Measurements from ENCODE around the gene TBL1X. TPM values are rescaled to one million over a fixed set of nuclear protein-coding genes. Genes with fewer than 3 reads are reported as not detected.

The TBL1X gene
- polyA plus RNA-seq, 3 donors = 12.5 to 19.5 (median 13.8) TPM

DNA sequence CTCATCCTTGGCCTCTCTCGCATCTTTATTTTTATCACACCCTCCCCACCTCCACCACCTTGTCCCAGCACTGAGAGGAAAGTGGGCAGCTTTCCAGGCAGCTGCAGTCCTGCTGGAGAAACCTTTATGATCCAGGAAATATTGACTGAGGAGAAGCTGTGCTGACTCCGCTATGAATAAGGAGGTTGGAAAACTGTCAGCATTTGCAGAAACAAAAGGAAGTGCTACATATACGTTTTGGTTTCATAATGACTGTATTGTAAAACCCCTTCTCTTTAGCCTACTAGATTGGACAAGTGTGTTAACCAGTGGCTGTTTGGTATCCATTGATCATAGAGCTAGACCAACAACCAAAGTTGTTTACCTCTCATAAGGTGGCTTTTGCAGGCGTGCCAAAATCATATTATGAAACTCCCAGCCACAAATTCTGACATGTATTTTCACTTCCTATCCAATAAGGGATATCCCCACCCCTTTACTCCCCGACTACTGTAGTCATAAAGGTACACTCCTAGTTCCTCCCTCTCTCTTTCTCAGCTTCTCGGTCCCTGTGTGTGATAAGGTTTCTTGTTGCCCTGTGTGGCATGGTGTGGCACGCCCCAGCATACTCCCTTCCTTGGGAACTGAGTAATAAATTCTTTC lies 212.4 kb downstream of the TBL1X start:
- peaks cover 18 to 37% of the 10 kb centered on the region in 2 donors for H3K36me3 Mint-ChIP-seq
- Histone ChIP-seq H3K4me2 (replicated peaks; ENCODE audit: extremely low read depth, low read length, poor library complexity, severe bottlenecking) (peak overlapping the region; percentile 57), H3K4me3 (replicated peaks in 1 of 3; ENCODE audit: low read depth in 2 of 3, low read length in 3 of 3) (peak overlapping the region in 2 of 3 experiments; percentile 22 to 53), H3K27me3 (ENCODE audit: control insufficient read depth in 2 of 2, insufficient read depth in 2 of 2, low read length in 2 of 2) (no peaks in the 10 kb centered on the region), H2AFZ (ENCODE audit: insufficient read depth, low read depth, low read length, poor library complexity, severe bottlenecking) (no peak overlapping the region), H3K4me1 (ENCODE audit: control insufficient read depth in 1 of 2, insufficient read depth in 2 of 2, low read length in 2 of 2) (peaks cover 22 to 27% of the 10 kb centered on the region in 2 donors), H3K79me2 (ENCODE audit: insufficient read depth, low read length) (no peaks in the 10 kb centered on the region), H3K27ac (ENCODE audit: low read depth in 1 of 2, low read length in 2 of 2) (peak overlapping the region; percentile 64 to 66), H3K9me3 (replicated peaks in 1 of 2; ENCODE audit: control insufficient read depth in 1 of 2, insufficient read depth in 1 of 2, low read length in 2 of 2) (no peaks in the 10 kb centered on the region), H3K36me3 (replicated peaks in 1 of 2; ENCODE audit: control insufficient read depth in 1 of 2, insufficient read depth in 2 of 2, low read length in 2 of 2) (peaks cover 2 to 32% of the 10 kb centered on the region in 2 donors), H3K9ac (ENCODE audit: insufficient read depth, low read length, poor library complexity, severe bottlenecking) (peak overlapping the region; percentile 33), H4K20me1 (ENCODE audit: insufficient read depth, low read length) (peaks cover 9% of the 10 kb centered on the region)
- H3K9me3 Mint-ChIP-seq = peaks cover 0 to 24% (median 2%) of the 10 kb centered on the region in 7 donors
- H3K27ac Mint-ChIP-seq = peak overlapping the region; percentile 81 to 94 (median 87)
- no CpG with 5 or more reads among the region's 7 CpGs for WGBS (ENCODE audit: insufficient coverage)
- H3K27me3 Mint-ChIP-seq (ENCODE audit: low read depth in 3 of 3) = peaks cover 0 to 14% (median 0%) of the 10 kb centered on the region in 3 donors
- peaks cover 31% of the 10 kb centered on the region for H3K4me1 Mint-ChIP-seq
- intact Hi-C loops (cut with micrococcal nuclease) = loop anchor here in 1 of 2 donors (10.0 kb wide), 1 partner anchor 212 kb away; the partner anchor contains the start of gene TBL1X
- peak overlapping the region; percentile 58 to 68 for H3K4me3 Mint-ChIP-seq
- TF ChIP-seq, protein P1, sequence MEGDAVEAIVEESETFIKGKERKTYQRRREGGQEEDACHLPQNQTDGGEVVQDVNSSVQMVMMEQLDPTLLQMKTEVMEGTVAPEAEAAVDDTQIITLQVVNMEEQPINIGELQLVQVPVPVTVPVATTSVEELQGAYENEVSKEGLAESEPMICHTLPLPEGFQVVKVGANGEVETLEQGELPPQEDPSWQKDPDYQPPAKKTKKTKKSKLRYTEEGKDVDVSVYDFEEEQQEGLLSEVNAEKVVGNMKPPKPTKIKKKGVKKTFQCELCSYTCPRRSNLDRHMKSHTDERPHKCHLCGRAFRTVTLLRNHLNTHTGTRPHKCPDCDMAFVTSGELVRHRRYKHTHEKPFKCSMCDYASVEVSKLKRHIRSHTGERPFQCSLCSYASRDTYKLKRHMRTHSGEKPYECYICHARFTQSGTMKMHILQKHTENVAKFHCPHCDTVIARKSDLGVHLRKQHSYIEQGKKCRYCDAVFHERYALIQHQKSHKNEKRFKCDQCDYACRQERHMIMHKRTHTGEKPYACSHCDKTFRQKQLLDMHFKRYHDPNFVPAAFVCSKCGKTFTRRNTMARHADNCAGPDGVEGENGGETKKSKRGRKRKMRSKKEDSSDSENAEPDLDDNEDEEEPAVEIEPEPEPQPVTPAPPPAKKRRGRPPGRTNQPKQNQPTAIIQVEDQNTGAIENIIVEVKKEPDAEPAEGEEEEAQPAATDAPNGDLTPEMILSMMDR (IDR thresholded peaks at IDR 0.05) = no peak
- DNase-seq = peak; percentile 39 to 74 (median 40)

DNA sequence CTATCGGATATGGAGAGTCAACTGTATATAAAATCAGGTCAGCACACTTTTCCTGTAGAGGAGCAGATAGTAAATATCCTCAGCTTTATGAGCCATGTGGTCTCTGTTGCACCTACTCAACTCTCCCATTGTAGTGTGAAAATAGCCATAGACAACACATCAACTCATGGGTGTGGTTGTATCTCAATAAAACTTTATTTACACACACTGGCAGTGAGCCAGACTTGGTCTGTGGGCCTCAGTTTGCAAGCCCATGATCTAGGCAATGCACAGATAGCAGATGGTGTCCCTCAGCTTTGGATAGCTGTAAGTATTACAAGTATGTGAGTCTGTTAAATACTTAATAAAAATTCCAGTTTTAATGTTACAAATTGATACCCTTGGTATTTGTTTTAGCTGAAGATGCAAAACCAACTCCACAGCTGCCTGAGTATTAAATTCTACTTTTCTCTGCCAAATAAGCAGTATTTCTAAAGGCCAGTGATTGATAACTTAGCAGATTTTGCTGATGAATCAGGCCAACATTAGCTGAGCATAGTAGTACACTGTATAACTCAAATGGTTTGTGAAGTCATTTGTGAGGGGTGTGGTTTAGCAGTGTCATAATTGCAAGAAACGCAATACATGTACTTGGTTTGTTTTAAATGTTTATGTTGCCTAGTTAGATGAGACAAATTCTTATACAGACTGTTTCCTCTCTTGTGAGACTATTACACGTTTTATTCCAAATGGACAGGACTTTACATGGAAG lies 213.5 kb downstream of the TBL1X start:
- intact Hi-C loops (cut with micrococcal nuclease) = loop anchor here in 1 of 2 donors (10.0 kb wide), 1 partner anchor 214 kb away; the partner anchor contains the start of gene TBL1X
- Histone ChIP-seq H3K36me3 (replicated peaks in 1 of 2; ENCODE audit: control insufficient read depth in 1 of 2, insufficient read depth in 2 of 2, low read length in 2 of 2) (peaks cover 2 to 37% of the 10 kb centered on the region in 2 donors), H3K79me2 (ENCODE audit: insufficient read depth, low read length) (no peaks in the 10 kb centered on the region), H3K4me3 (replicated peaks in 1 of 3; ENCODE audit: low read depth in 2 of 3, low read length in 3 of 3) (no peak overlapping the region), H3K9me3 (replicated peaks in 1 of 2; ENCODE audit: control insufficient read depth in 1 of 2, insufficient read depth in 1 of 2, low read length in 2 of 2) (no peaks in the 10 kb centered on the region), H3K27me3 (ENCODE audit: control insufficient read depth in 2 of 2, insufficient read depth in 2 of 2, low read length in 2 of 2) (no peaks in the 10 kb centered on the region), H3K9ac (ENCODE audit: insufficient read depth, low read length, poor library complexity, severe bottlenecking) (no peak overlapping the region), H3K27ac (ENCODE audit: low read depth in 1 of 2, low read length in 2 of 2) (no peak overlapping the region), H2AFZ (ENCODE audit: insufficient read depth, low read depth, low read length, poor library complexity, severe bottlenecking) (no peak overlapping the region), H3K4me2 (replicated peaks; ENCODE audit: extremely low read depth, low read length, poor library complexity, severe bottlenecking) (no peak overlapping the region), H3K4me1 (ENCODE audit: control insufficient read depth in 1 of 2, insufficient read depth in 2 of 2, low read length in 2 of 2) (peaks cover 20% of the 10 kb centered on the region in 2 donors), H4K20me1 (ENCODE audit: insufficient read depth, low read length) (peaks cover 19% of the 10 kb centered on the region)
- DNase-seq = no peak
- Mint-ChIP-seq H3K27ac (peak overlapping the region in 4 of 7 donors; percentile 18 to 89 (median 79)), H3K4me1 (peaks cover 23% of the 10 kb centered on the region), H3K27me3 (ENCODE audit: low read depth in 3 of 3) (peaks cover 0 to 16% (median 0%) of the 10 kb centered on the region in 3 donors), H3K4me3 (no peak overlapping the region), H3K9me3 (peaks cover 0 to 17% (median 0%) of the 10 kb centered on the region in 7 donors), H3K36me3 (peaks cover 23 to 34% of the 10 kb centered on the region in 2 donors)
- TF ChIP-seq, protein P1 (IDR thresholded peaks at IDR 0.05) = no peak
- no CpG with 5 or more reads among the region's 3 CpGs for WGBS (ENCODE audit: insufficient coverage)
